Epithelial cell of proximal tubule (primary cell): Measurements from ENCODE around the gene NUF2. TPM values are rescaled to one million over a fixed set of nuclear protein-coding genes. Genes with fewer than 3 reads are reported as not detected.
"Not testable (repeated sequence)": the region's sequence is repeated elsewhere in the genome, so short reads cannot be mapped to it uniquely, and the experiment has no call there.

Experiments used
- DNase-seq: peaks from one replicate; pipeline ENCODE4 v3.0.0-alpha.2; 2011; ENCODE audit warnings: low read depth
- H3K4me3 ChIP-seq: 2 replicates; pipeline ENCODE4 v1.5.1; 2011; ENCODE audit warnings: low read depth, mild to moderate bottlenecking, low read length
- total RNA-seq: library from RNA; depleted of rRNA; stranded (reverse); fragments of >200 nt; gene quantifications from 2 replicates; pipeline ENCODE4 v1.2.3, GENCODE V29; 2015
- TF ChIP-seq, protein P1 (sequence below): conservative IDR thresholded peaks from 2 replicates; pipeline ENCODE4 v1.5.1; 2012; ENCODE audit warnings: low read depth, mild to moderate bottlenecking, low read length

NUF2 gene
- total RNA-seq = 39.3 and 43.6 TPM in 2 replicates

DNA sequence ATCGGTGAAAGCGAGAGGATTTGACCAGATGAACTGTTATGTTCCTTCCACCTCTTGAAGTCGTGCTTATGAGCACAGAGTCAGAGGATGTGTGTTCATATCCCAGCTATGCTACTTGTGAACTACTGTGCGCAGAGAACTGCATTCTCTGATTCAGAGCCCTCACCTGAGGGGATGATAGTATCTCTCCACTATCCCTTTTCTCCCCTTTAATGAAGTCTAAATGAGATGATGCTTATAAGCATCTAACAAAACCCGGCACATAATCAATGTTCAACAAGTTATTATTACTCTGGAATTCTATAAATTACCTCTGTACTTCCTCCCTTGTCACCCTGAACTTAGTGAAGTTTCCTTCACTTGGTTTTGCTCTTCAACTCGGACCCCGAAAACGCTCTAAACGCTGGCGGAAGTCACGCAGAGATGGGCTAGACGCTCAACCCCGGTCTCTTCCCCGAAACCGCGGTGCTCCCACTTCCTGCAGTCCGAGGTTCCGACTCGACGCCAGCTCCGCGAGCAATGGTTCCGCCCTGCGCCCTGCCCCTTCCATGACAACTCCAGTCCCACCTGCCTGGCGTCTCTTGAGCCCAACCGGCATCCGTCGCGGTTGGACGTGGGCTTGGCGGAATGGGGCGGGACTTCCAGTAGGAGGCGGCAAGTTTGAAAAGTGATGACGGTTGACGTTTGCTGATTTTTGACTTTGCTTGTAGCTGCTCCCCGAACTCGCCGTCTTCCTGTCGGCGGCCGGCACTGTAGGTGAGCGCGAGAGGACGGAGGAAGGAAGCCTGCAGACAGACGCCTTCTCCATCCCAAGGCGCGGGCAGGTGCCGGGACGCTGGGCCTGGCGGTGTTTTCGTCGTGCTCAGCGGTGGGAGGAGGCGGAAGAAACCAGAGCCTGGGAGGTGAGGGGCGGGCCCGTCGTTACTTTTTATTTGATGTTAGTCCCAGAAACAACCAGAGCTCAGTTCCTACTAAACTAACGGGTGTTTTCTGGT is at the start of gene NUF2:
TSS of gene NUF2 (plus strand) at position 644 of the 995 bp plus-strand sequence. CDS start 4,098 bp downstream, outside the sequence.
- H3K4me3 ChIP-seq = peak within 1 kb of the TSS; percentile 93
- TF ChIP-seq, protein P1, sequence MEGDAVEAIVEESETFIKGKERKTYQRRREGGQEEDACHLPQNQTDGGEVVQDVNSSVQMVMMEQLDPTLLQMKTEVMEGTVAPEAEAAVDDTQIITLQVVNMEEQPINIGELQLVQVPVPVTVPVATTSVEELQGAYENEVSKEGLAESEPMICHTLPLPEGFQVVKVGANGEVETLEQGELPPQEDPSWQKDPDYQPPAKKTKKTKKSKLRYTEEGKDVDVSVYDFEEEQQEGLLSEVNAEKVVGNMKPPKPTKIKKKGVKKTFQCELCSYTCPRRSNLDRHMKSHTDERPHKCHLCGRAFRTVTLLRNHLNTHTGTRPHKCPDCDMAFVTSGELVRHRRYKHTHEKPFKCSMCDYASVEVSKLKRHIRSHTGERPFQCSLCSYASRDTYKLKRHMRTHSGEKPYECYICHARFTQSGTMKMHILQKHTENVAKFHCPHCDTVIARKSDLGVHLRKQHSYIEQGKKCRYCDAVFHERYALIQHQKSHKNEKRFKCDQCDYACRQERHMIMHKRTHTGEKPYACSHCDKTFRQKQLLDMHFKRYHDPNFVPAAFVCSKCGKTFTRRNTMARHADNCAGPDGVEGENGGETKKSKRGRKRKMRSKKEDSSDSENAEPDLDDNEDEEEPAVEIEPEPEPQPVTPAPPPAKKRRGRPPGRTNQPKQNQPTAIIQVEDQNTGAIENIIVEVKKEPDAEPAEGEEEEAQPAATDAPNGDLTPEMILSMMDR = peak; percentile 8
- DNase-seq = peak; percentile 84

DNA sequence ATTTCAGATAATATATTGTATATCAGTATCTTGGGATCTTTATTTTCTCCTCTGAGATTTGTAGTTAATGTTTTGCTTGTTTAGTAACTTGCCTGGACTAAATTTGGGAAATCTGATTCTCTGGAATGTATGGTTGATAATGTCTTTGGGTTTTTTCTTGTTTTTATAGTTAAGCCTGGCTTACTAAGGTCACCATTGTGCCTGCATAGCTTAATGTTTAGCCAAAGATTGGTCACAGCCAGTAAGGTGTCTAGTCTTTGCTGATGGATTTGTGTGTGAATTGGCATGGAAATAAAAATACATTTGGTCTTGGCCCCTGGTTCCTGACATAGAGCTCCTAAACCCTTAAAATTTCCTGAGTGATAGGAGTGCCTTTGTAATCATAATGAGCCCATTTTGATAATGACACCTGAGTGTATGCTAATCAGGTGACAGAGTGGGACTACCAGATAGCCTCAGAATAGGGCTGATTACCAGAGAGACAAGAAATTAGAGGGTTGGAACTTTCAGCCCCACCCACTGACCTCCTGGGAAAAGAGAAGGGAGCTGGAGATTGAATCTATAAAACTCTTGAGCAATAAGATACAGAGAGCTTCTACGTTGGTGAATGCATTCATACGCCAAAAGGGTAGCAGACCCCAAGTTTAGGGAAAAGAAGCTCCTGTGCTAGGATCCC is 47.9 kb upstream of the NUF2 start:
- H3K4me3 ChIP-seq = no peak overlapping the region
- peak; percentile 77 for DNase-seq
- TF ChIP-seq, protein P1 = no peak

DNA sequence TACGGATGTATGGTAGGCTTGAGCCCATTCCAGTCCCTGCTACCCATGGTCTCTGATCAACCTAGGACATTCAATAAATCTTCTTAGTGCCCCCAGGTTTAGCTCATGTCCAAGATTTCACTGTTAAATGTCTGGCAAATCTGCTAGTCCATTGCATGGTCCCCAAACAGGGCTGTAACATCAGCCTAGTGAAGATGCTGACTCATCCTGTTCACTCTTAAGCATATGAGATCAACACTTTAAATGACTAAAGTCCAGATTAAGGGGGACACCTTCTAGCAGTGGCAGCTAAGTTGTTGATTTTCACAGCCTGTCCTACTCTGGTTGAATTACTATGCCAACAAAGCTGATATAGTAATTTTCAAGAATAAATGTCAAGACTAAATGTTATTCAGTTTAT is 46.5 kb upstream of the NUF2 start:
- H3K4me3 ChIP-seq = no peak overlapping the region
- peak; percentile 30 for DNase-seq
- TF ChIP-seq, protein P1 = no peak

DNA sequence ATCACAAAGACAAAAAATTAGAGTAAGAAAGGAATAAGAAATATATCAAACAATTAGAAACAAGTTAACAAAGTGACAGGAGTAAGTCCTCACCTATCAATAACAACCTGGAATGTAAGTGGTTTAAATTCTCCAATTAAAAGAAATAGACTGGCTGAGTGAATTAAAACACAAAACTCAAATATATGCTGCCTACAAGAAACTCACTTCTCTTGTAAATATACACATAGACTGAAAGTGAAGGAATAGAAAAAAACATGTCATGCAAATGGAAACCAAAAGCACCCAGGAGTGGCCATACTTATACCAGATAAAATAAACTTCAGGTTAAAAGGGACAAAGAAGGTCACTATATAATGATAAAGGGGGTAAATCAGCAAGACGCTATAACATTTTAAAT is 43.2 kb upstream of the NUF2 start:
- no peak overlapping the region for H3K4me3 ChIP-seq
- TF ChIP-seq, protein P1 = no peak
- DNase-seq = no peak

DNA sequence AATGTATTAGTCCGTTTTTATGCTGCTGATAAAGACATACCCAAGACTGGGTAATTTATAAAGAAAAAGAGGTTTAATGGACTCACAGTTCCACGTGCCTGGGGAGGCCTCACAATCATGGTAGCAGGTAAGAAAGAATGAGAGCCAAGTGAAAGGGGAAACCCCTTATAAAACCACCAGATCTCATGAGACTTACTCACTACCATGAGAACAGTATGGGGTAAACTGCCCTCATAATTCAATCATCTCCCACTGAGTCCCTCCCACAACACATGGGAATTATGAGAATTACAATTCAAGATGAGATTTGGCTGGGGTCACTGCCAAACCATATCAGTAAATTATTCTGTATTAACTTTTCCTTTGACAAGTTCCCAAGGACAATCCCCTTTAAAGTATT is 36.9 kb upstream of the NUF2 start:
- H3K4me3 ChIP-seq, DNase-seq: not testable (repeated sequence)

DNA sequence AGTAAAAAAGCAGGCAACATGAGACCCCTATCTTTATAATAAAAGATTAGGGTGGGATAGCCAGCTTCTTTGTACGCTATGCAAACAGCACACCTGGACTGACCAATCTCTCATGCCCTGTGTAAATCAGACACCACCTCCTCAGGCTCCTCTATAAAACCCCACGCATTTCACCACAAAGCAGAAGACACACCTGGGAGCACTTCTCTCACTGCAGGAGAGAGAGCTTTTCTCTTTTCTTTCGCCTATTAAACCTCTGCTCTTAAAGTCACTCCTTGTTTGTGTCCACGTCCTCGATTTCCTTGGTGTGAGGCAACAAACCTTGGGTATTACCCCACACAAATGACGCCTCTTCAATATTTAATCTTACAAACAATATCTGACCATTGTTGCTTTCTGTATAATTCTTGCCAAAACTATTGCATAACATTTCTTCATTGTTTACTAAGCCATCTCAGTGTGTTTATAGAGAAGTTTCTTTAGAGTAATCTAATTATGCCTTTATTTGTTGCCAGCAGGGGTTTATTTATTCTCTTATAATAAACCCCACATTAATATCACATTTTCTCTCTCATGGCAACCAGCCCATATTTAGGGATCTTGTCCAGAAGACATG is 31.6 kb upstream of the NUF2 start:
- no peak overlapping the region for H3K4me3 ChIP-seq
- TF ChIP-seq, protein P1 = no peak
- DNase-seq = no peak

DNA sequence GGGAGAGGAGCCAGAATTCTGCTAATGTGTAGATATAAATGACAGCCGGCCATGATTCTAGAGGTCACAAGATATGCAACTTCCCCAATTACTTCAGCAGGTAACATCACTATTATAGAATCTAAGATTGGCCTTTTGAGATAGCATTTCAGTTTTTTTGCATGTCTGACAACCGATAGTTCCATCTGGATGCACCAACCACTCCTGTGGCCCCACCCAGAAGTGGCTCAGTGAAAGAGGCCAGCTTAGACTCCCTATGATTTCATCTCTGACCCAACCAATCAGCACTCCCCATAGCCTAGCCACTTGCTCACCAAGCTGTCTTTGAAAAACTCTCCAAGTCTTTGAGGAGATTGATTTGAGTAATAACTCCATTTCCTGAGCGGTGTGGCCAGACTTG is 30.3 kb upstream of the NUF2 start:
- TF ChIP-seq, protein P1 = no peak
- H3K4me3 ChIP-seq = no peak overlapping the region
- no peak for DNase-seq

DNA sequence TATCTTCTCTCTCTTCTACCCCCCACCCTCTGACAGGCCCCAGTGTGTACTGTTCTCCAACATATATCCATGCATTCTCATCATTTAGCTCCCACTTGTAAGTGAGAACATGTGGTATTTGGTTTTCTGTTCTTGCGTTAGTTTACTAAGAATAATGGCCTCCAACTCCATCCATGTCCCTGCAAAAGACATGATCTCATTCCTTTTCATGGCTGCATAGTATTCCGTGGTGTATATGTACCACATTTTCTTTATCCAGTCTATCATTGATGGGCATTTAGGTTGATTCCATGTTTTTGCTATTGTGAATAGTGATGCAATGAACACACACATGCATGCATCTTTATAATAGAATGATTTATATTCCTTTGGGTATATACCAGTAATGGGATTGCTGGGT is 29.6 kb upstream of the NUF2 start:
- DNase-seq, H3K4me3 ChIP-seq: not testable (repeated sequence)

DNA sequence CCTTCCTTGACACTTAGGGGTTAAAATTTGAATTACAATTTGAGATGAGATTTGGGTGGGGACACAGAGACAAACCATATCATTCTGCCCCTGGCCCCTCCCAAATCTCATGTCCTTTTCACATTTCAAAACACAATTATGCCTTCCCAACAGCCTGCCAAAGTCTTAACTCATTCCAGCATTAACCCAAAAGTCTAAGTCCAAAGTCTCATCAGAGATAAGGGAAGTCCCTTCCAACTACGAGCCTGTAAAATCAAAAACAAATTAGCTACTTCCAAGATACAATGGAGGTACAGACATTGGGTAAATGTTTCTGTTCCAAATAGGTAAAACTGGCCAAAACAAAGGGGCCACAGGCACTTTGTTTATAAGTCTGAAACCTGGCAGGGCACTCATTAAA is 28.3 kb upstream of the NUF2 start:
- not testable (repeated sequence) for H3K4me3 ChIP-seq, DNase-seq
